HG03103 (cell line): Measurements from ENCODE around the gene FOXO3.

ENCODE experiments used
- ATAC-seq: cut with Tn5 transposase; IDR thresholded peaks from one replicate; pipeline ENCODE4 v1.9.1; 2021; ENCODE audit warnings: low read depth; ENCODE audit not compliant: unreplicated experiment

FOXO3 gene

GRCh38 chr6:108594151-108594550, 33.4 kb downstream of the FOXO3 start:
- ATAC-seq, result no peak

- ATAC-seq, result no peak
Measured at GRCh38 chr6:108594640-108595039, 33.9 kb downstream of the FOXO3 start.

GRCh38 chr6:108596956-108597355, 36.2 kb downstream of the FOXO3 start:
- ATAC-seq, result no peak

GRCh38 chr6:108597572-108598304, 37.0 kb downstream of the FOXO3 start:
- ATAC-seq, result no peak

- peak; percentile 77 for ATAC-seq
Measured at GRCh38 chr6:108598305-108598863, 37.7 kb downstream of the FOXO3 start.

- ATAC-seq, result no peak
Measured at GRCh38 chr6:108604156-108604555, 43.4 kb downstream of the FOXO3 start.

GRCh38 chr6:108606250-108606690, 45.6 kb downstream of the FOXO3 start:
- ATAC-seq, result no peak

GRCh38 chr6:108608453-108609275, 47.9 kb downstream of the FOXO3 start:
- no peak for ATAC-seq

GRCh38 chr6:108609276-108609769, 48.6 kb downstream of the FOXO3 start:
- ATAC-seq, result no peak

- ATAC-seq, result no peak
Measured at GRCh38 chr6:108610270-108610839, 49.6 kb downstream of the FOXO3 start.

GRCh38 chr6:108610957-108611586, 50.4 kb downstream of the FOXO3 start:
- ATAC-seq, result no peak

- no peak for ATAC-seq
Measured at GRCh38 chr6:108612852-108613251, 52.1 kb downstream of the FOXO3 start.

- ATAC-seq, result no peak
Measured at GRCh38 chr6:108616544-108616943, 55.8 kb downstream of the FOXO3 start.

GRCh38 chr6:108616973-108617372, 56.3 kb downstream of the FOXO3 start:
- no peak for ATAC-seq

GRCh38 chr6:108618623-108619152, 58.0 kb downstream of the FOXO3 start:
- ATAC-seq, result no peak

GRCh38 chr6:108619431-108620197, 58.9 kb downstream of the FOXO3 start:
- ATAC-seq, result no peak

GRCh38 chr6:108621117-108621516, 60.4 kb downstream of the FOXO3 start:
- no peak for ATAC-seq

- no peak for ATAC-seq
Measured at GRCh38 chr6:108622641-108623298, 62.1 kb downstream of the FOXO3 start.

GRCh38 chr6:108623995-108624394, 63.3 kb downstream of the FOXO3 start:
- no peak for ATAC-seq
